Measurements from ENCODE around the gene CTNNA3.

Gene CTNNA3

DNA sequence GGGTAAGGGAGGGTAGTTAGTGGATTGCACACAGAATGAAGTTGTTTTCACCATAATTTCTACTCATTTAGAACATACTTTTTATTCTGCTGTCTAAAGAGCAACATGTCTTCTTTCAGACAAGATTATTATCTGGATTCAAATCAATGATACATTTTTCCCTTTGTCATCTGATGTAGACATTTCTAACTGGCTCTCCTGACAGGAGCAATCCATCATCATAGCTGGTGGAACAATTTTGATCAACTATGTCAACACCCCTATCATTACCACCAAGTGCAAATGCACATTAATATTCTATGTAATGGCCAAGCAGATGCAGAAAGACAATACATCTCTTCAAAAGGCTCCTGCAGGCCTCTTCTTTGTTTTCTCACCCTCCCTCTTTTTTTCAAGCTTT lies 1443.0 kb downstream of the CTNNA3 start:
- H3K4me1 Mint-ChIP-seq (ENCODE audit: low read depth): no peaks in the 10 kb centered on the region
- H3K4me3 Mint-ChIP-seq: no peak overlapping the region
- peaks cover 14% of the 10 kb centered on the region for H3K9me3 Mint-ChIP-seq (ENCODE audit: low read depth)
- no peak overlapping the region for H3K27ac Mint-ChIP-seq
- no peaks in the 10 kb centered on the region for H3K27me3 Mint-ChIP-seq
- no peaks in the 10 kb centered on the region for H3K36me3 Mint-ChIP-seq

DNA sequence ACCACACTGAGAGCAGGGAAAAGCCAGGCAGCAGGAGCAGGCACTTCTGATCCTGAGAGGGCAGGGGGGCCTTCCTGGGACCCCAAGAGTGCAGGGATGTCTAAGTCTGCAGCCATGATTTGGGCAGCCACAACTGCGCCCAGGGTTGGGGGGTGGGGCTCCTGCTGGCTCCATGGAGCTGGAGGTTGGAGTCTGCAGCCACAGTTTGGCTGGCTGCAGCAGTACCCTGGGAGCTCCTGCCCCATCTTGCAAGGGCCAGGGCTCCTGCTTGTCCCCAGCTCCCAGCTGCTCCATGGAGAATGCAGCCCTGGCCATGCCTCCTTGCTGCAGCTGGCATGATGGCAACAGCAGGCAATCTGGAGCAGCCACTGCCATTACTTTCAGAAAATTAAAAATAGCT lies 1449.8 kb downstream of the CTNNA3 start:
- H3K9me3 Mint-ChIP-seq (ENCODE audit: low read depth): peaks cover 18% of the 10 kb centered on the region
- no peak overlapping the region for H3K4me3 Mint-ChIP-seq
- no peaks in the 10 kb centered on the region for H3K27me3 Mint-ChIP-seq
- H3K36me3 Mint-ChIP-seq: no peaks in the 10 kb centered on the region
- no peaks in the 10 kb centered on the region for H3K4me1 Mint-ChIP-seq (ENCODE audit: low read depth)
- no peak overlapping the region for H3K27ac Mint-ChIP-seq

DNA sequence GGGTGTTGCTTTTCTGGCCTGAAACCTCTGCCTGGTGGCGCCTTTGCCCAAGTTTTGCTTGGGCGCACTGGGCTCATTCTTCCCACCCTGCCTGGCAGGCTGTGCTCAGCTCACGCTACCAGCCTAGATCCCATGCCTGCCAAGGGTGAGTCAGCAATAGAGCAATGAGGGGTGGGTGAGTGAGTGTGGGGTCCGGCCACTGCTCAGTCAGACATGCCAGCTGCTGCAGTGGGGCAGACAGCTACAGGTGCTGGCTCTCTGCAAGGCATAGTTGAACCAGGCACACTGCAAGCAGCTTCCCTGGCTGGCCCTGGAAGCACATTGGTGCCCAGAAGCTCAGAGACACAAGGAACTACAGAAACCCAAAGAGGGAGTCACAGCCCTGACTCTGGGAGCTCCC lies 1451.0 kb downstream of the CTNNA3 start:
- H3K9me3 Mint-ChIP-seq (ENCODE audit: low read depth): peaks cover 18% of the 10 kb centered on the region
- H3K4me3 Mint-ChIP-seq: no peak overlapping the region
- no peak overlapping the region for H3K27ac Mint-ChIP-seq
- H3K4me1 Mint-ChIP-seq (ENCODE audit: low read depth): no peaks in the 10 kb centered on the region
- H3K27me3 Mint-ChIP-seq: no peaks in the 10 kb centered on the region
- no peaks in the 10 kb centered on the region for H3K36me3 Mint-ChIP-seq

DNA sequence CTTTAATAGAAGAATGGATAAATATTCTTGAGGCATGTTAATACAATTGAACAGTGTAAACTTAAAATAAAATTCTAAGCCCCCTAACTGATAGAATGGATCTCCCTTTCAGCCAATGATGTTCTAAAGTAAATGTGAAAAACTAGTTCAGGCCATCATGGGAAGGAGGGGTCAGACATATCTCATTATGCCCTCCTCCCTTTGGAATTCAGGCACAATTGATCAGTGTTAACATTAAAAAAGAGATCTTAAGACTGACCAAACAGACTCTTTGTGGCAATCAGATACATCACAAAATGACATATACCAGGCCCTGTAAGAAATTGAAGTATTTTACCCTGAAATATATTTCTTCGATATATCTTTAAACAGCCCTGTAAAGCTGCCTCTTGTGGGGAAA lies 1453.1 kb downstream of the CTNNA3 start:
- no peaks in the 10 kb centered on the region for H3K4me1 Mint-ChIP-seq (ENCODE audit: low read depth)
- peaks cover 2% of the 10 kb centered on the region for H3K9me3 Mint-ChIP-seq (ENCODE audit: low read depth)
- no peak overlapping the region for H3K4me3 Mint-ChIP-seq
- H3K27me3 Mint-ChIP-seq: no peaks in the 10 kb centered on the region
- H3K27ac Mint-ChIP-seq: no peak overlapping the region
- H3K36me3 Mint-ChIP-seq: no peaks in the 10 kb centered on the region

DNA sequence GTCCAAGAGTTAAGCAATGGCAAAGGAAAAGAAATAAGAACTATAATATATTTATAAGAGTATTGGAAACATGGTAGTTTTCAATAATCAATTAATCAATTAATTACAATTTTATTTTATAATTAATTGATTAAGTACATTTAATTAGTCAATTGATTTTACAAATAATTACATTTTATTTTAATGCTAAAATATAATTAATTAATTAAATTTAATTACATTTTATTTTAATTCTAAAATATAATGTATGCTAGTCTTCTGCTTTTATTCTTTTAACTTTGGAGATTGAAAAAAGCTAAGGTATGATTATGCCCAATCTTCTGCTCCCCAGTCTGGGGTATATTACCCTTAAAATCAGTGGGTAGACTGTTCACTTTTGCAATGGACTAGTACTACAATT lies 1456.9 kb downstream of the CTNNA3 start:
- no peaks in the 10 kb centered on the region for H3K4me1 Mint-ChIP-seq (ENCODE audit: low read depth)
- no peak overlapping the region for H3K4me3 Mint-ChIP-seq
- H3K27me3 Mint-ChIP-seq: no peaks in the 10 kb centered on the region
- no peak overlapping the region for H3K27ac Mint-ChIP-seq
- no peaks in the 10 kb centered on the region for H3K36me3 Mint-ChIP-seq
- H3K9me3 Mint-ChIP-seq (ENCODE audit: low read depth): no peaks in the 10 kb centered on the region

DNA sequence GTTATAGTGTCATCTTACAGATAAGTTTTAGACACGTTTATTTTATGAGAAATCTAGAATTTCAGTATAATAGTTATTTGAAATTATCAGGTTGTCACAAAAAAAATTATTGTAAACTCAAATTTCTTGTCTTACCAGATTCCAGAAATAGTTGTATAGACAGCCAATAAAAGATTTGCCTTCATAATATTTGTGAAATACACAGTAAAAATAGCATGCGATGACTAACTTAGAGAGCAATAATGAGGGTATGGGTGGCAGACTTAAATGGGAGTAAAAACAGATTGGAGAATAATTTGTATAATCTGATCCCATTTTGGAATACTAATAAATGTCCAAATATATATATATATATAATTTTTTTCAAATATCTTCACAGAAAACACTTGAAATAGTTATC lies 1457.7 kb downstream of the CTNNA3 start:
- H3K27ac Mint-ChIP-seq: no peak overlapping the region
- no peaks in the 10 kb centered on the region for H3K4me1 Mint-ChIP-seq (ENCODE audit: low read depth)
- no peak overlapping the region for H3K4me3 Mint-ChIP-seq
- no peaks in the 10 kb centered on the region for H3K9me3 Mint-ChIP-seq (ENCODE audit: low read depth)
- H3K27me3 Mint-ChIP-seq: no peaks in the 10 kb centered on the region
- no peaks in the 10 kb centered on the region for H3K36me3 Mint-ChIP-seq

DNA sequence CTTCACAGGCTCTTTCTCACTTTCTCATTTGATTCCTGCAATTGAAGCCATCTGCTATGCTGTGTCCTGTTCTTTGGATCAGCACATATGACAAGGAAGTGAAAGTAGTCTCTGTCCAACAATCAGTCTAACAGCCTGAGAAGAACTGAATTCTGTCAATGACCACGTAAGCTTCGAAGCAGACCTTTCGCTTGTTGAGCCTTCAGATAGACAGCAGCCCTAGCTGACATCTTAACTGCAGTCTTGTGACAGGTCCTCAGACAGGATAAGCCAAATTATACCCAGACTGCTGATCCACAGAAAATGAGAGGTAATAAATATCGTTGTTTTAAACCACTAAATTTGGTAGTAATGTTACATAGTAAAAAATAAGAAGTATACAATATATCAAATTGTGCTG lies 1461.1 kb downstream of the CTNNA3 start:
- Mint-ChIP-seq H3K9me3 (ENCODE audit: low read depth) (peaks cover 1% of the 10 kb centered on the region), H3K27ac (no peak overlapping the region), H3K27me3 (no peaks in the 10 kb centered on the region), H3K4me3 (no peak overlapping the region), H3K36me3 (no peaks in the 10 kb centered on the region), H3K4me1 (ENCODE audit: low read depth) (no peaks in the 10 kb centered on the region)

DNA sequence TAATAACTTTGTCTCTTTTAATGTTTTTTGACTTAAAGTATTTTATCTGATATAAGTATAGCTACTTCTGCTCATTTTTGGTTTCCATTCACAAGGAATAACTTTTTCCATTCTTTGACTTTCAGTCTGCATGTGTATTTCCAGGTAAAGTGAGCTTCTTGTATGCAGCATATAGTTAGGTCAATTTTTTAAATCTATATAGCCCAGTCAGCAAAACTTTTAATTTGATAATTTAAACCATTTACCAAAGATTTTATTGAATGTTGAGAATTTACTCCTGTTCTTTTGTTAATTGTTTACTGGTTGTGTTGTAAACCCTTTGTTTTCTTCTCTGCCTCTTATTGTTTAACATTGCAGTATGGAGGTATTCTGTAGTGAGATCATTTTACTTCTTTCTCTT lies 1467.1 kb downstream of the CTNNA3 start:
- Mint-ChIP-seq H3K27ac (no peak overlapping the region), H3K36me3 (no peaks in the 10 kb centered on the region), H3K4me3 (no peak overlapping the region), H3K27me3 (no peaks in the 10 kb centered on the region), H3K9me3 (ENCODE audit: low read depth) (peaks cover 26% of the 10 kb centered on the region), H3K4me1 (ENCODE audit: low read depth) (no peaks in the 10 kb centered on the region)

DNA sequence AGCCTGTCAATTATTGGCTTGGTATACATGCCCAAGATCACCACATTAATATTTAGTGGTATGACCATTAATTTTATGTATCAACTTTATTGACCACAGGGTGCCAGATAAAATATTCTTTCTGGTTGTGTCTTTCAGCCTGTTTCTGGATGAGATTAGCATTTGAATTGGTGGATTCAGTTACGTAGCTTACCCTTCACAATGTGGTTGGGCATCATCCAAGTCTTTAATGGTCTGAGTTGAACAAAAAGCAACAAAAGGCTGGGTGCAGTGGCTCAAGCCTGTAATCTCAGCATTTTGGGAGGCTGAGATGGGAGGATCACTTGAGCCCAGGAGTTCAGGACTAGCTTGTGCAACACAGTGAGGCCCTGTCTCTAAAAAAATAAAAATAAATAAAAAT lies 1472.3 kb downstream of the CTNNA3 start:
- H3K27me3 Mint-ChIP-seq: no peaks in the 10 kb centered on the region
- H3K27ac Mint-ChIP-seq: no peak overlapping the region
- no peak overlapping the region for H3K4me3 Mint-ChIP-seq
- H3K4me1 Mint-ChIP-seq (ENCODE audit: low read depth): no peaks in the 10 kb centered on the region
- H3K36me3 Mint-ChIP-seq: no peaks in the 10 kb centered on the region
- peaks cover 18% of the 10 kb centered on the region for H3K9me3 Mint-ChIP-seq (ENCODE audit: low read depth)

DNA sequence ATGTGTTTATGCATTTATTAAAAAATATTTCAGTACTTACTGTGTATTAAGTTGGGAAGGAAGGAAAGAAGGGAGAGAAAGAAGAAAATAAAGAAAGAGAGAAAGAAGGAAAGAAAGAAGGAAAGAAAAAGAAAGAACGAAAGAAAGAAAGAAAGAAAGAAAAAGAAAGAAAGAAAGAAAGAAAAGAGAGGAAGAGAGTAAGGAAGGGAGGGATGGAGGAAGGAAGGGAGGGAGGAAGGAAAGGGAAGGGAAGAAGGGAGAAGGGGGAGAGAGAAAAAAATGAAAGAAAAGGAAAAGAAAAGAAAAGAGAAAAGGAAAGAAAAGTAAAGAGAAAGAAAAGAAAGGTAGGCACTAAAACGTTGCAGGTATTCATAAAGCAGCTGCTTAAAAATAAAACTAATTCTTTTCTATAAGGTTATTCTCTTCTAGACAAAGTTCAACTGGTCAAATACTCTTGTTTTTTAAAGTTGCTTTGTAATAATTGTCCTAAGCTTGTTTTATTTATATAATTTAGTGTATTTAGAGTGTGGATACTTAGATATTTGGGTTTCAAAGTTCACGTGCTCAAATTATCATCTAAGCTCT lies 1473.4 kb downstream of the CTNNA3 start:
- Mint-ChIP-seq H3K4me3 (no peak overlapping the region), H3K27me3 (no peaks in the 10 kb centered on the region), H3K4me1 (ENCODE audit: low read depth) (no peaks in the 10 kb centered on the region), H3K27ac (no peak overlapping the region), H3K36me3 (no peaks in the 10 kb centered on the region), H3K9me3 (ENCODE audit: low read depth) (peaks cover 15% of the 10 kb centered on the region)

DNA sequence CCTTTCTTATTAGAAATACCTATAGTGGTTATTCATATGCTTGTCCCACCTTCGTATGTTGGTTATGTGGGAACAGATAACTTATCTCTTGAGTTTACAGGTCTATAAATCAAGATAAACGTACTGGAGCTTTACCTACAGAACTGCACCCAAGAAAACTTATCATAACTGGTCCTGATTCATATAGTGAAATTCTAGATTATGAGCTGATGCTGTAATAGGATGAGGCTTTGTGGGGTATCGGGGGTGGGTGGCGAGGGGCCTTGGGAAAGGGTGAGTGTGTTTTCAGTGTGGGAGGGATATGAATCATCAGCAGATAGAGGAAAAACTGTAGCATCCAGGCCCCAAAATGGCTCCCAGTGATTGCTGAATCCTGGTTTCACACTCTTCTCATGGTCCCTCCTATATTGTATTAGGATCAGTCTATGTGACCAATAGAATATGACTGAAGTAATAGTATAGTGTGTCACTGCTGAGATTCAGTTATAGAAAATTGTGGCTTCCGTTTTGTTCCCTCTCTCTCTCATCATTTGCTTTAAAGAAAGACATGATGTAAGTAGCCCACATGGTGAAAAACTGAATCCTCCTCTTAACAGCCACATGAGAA lies 1476.9 kb downstream of the CTNNA3 start:
- H3K4me3 Mint-ChIP-seq: no peak overlapping the region
- peaks cover 4% of the 10 kb centered on the region for H3K9me3 Mint-ChIP-seq (ENCODE audit: low read depth)
- H3K27me3 Mint-ChIP-seq: no peaks in the 10 kb centered on the region
- no peak overlapping the region for H3K27ac Mint-ChIP-seq
- H3K36me3 Mint-ChIP-seq: no peaks in the 10 kb centered on the region
- no peaks in the 10 kb centered on the region for H3K4me1 Mint-ChIP-seq (ENCODE audit: low read depth)

DNA sequence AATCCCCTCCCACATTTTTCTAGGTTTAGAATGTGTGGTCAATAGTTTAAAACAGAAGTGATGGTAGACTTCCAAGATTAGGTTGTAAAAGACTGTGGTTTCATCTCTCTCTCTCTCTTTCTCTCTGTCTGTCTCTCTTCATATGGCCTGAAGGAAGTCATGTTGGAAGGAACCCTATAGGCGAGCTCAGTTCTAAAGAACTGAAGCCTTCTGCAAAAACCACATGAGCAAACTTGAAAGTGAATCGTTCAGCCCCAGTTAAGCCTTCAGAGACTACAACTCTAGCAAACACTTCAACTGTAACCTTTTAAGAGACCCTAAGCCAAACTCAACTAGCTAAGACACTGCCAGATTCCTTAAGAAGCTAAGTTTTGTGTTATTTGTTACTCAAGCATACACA lies 1477.7 kb downstream of the CTNNA3 start:
- Mint-ChIP-seq H3K4me3 (no peak overlapping the region), H3K27me3 (no peaks in the 10 kb centered on the region), H3K27ac (no peak overlapping the region), H3K36me3 (no peaks in the 10 kb centered on the region), H3K4me1 (ENCODE audit: low read depth) (no peaks in the 10 kb centered on the region), H3K9me3 (ENCODE audit: low read depth) (peaks cover 4% of the 10 kb centered on the region)

DNA sequence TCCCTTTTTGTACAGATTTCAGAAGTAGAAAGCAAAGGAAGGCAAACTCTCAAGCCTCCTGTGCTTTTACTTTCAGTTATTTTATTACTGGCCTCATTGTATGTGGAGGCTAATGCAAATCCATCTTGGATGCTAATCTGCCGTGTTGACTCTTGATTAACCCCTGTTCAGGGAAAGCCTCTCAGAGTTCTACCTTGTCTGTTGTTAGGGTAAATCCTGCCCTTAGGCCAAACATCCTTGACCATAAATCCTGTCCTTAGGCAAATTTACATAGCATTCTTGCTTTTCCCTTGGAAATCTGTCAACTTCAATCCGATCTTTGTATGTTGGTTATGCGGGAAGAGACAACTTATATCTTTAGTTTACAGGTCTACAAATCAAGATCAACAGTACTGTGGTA lies 1480.1 kb downstream of the CTNNA3 start:
- no peaks in the 10 kb centered on the region for H3K4me1 Mint-ChIP-seq (ENCODE audit: low read depth)
- no peak overlapping the region for H3K27ac Mint-ChIP-seq
- H3K27me3 Mint-ChIP-seq: no peaks in the 10 kb centered on the region
- peaks cover 4% of the 10 kb centered on the region for H3K9me3 Mint-ChIP-seq (ENCODE audit: low read depth)
- H3K36me3 Mint-ChIP-seq: no peaks in the 10 kb centered on the region
- H3K4me3 Mint-ChIP-seq: no peak overlapping the region

DNA sequence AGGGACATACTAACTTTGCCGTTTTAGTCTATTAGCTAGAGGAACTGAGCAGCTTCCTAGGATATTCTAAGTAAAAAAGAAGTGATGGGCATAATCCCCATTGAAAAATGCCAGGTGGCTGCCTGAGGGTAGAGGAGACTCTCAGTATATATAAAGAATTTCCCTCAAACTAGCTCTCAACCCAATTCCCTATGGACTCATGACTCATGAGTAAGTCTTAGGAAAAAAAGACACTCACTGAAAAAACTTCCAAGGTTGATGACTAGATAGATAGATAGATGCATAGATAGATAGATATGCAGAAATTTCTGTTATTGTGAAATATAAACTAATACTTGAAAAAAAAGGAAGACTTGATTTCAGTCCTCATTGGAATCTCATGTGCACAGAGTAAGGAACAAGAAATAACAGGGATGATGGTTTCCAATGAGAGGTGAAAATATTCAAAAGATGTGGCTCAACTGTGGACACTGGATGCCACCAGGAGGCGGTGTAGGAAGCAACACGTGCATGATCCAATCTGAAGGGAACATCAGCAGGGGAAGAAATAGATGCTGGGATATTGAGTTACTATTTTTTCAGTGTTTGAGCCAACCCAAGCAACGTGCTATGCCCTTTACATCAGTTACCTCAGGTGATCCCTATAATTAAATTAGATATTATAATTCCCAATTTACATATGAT lies 1481.1 kb downstream of the CTNNA3 start:
- no peaks in the 10 kb centered on the region for H3K27me3 Mint-ChIP-seq
- H3K4me3 Mint-ChIP-seq: no peak overlapping the region
- H3K4me1 Mint-ChIP-seq (ENCODE audit: low read depth): no peaks in the 10 kb centered on the region
- H3K36me3 Mint-ChIP-seq: no peaks in the 10 kb centered on the region
- H3K27ac Mint-ChIP-seq: no peak overlapping the region
- H3K9me3 Mint-ChIP-seq (ENCODE audit: low read depth): peaks cover 4% of the 10 kb centered on the region

DNA sequence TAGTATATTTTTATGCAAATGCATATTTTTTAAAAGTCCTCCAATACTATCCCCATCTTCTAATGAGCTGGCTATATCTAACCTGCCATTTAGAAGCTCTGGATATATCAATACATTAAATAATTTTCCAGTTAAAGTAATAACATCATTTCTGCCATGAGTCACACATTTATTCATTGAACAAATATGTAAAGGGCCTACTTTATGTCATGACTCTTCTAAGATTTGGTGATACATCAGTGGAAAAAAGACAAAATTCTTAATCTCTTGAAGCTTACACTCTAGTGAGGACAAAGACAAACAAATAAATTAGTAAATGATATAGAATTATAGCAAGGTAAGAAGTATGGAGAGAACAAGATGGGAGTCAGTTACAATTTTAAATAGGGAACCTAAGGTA lies 1487.0 kb downstream of the CTNNA3 start:
- Mint-ChIP-seq H3K36me3 (no peaks in the 10 kb centered on the region), H3K27me3 (no peaks in the 10 kb centered on the region), H3K9me3 (ENCODE audit: low read depth) (no peaks in the 10 kb centered on the region), H3K4me1 (ENCODE audit: low read depth) (no peaks in the 10 kb centered on the region), H3K27ac (no peak overlapping the region), H3K4me3 (no peak overlapping the region)

DNA sequence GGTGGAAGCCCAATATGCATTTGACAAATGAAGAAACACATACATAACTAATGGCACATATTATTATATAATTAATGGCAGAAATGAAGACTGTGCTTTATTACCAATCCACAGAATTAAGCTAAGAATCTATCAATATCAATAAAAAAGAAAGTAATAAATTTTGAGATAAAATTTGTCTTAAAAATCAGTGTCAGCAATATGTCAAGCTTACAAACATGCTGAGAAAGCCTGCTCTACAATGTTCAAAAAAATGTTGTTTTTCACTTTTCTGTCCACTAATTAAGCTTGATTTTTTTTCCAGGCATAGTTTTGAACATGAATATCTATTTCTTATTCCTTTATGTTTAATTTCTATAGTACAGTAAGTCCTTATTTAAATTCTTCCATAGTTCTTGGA lies 1491.2 kb downstream of the CTNNA3 start:
- Mint-ChIP-seq H3K36me3 (no peaks in the 10 kb centered on the region), H3K9me3 (ENCODE audit: low read depth) (no peaks in the 10 kb centered on the region), H3K27me3 (no peaks in the 10 kb centered on the region), H3K4me1 (ENCODE audit: low read depth) (no peaks in the 10 kb centered on the region), H3K27ac (no peak overlapping the region), H3K4me3 (no peak overlapping the region)
